Measurements from ENCODE around the gene ERMARD.

DNA sequence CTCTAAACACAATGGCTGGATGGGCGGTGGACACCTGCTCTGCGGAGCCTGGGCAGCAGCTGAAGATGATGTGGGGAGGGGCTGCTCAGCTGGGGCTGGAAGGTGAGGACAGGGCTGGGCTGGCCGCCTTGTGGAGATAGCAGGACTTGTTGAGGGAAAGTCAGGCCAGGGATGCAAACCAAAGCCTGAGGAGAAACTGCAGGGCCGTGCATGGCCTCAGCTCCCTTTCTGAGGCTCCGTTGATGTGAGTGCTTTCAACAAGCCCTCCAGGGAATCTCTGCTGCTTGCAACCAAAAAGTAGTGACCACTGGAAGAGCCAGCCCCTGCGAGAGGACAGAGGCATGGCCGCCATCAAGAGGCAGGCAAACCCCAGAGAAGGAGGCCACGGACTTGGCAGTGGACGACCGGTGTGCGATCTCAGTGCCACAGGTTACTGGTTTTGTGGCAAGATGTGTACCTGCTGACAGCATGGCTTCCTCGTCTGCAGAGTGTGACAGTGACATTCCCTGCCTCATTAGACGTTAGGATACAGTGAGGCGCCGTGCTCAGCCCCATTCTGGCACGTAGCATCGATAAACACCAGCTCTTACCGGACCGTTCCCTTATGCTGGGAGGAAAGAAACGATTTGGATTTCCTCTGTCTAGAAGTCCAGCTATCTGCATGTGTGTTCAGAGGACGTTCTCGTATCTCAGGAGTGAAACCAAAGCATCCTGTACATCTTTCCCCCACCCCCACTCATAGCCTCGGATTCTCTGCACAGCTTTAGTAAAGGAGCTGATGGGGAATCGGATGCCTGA lies 37.9 kb downstream of the ERMARD start:
- TF ChIP-seq POLR2AphosphoS5 (IDR thresholded peaks at IDR 0.05; ENCODE audit: low read depth, low read length) = no peak
- TF ChIP-seq, protein P1, sequence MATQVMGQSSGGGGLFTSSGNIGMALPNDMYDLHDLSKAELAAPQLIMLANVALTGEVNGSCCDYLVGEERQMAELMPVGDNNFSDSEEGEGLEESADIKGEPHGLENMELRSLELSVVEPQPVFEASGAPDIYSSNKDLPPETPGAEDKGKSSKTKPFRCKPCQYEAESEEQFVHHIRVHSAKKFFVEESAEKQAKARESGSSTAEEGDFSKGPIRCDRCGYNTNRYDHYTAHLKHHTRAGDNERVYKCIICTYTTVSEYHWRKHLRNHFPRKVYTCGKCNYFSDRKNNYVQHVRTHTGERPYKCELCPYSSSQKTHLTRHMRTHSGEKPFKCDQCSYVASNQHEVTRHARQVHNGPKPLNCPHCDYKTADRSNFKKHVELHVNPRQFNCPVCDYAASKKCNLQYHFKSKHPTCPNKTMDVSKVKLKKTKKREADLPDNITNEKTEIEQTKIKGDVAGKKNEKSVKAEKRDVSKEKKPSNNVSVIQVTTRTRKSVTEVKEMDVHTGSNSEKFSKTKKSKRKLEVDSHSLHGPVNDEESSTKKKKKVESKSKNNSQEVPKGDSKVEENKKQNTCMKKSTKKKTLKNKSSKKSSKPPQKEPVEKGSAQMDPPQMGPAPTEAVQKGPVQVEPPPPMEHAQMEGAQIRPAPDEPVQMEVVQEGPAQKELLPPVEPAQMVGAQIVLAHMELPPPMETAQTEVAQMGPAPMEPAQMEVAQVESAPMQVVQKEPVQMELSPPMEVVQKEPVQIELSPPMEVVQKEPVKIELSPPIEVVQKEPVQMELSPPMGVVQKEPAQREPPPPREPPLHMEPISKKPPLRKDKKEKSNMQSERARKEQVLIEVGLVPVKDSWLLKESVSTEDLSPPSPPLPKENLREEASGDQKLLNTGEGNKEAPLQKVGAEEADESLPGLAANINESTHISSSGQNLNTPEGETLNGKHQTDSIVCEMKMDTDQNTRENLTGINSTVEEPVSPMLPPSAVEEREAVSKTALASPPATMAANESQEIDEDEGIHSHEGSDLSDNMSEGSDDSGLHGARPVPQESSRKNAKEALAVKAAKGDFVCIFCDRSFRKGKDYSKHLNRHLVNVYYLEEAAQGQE (IDR thresholded peaks at IDR 0.05; ENCODE audit: insufficient read depth in 1 of 2, low read depth in 2 of 2, low read length in 2 of 2) = no peak

Data from PFSK-1 (cell line).